Endodermal cell (in vitro differentiated cells): ENCODE results near the gene C14orf93. TPM values are rescaled to one million over a fixed set of nuclear protein-coding genes. Genes with fewer than 3 reads are reported as not detected.
A peak's percentile ranks its signal among the peaks of the same experiment; 100 is the strongest.

Experiments used
- DNase-seq: peaks from one replicate; pipeline ENCODE4 v3.0.0-alpha.2; 2017
- H3K27ac ChIP-seq: 2 replicates; pipeline ENCODE4 v1.5.1; 2013; ENCODE audit warnings: mild to moderate bottlenecking, low read depth, low read length, moderate library complexity
- H3K27me3 ChIP-seq: 2 replicates; pipeline ENCODE4 v1.6.1; 2013; ENCODE audit warnings: mild to moderate bottlenecking, low read length, moderate library complexity; ENCODE audit not compliant: insufficient read depth, control insufficient read depth, poor library complexity, severe bottlenecking
- H3K36me3 ChIP-seq: 2 replicates; pipeline ENCODE4 v1.7.0; 2013; ENCODE audit warnings: mild to moderate bottlenecking, low read length, moderate library complexity; ENCODE audit not compliant: control insufficient read depth, insufficient read depth
- H3K4me1 ChIP-seq: one replicate; pipeline ENCODE4 v1.7.0; 2013; ENCODE audit warnings: low read length; ENCODE audit not compliant: control insufficient read depth, insufficient read depth
- H3K4me3 ChIP-seq: 2 replicates; pipeline ENCODE4 v1.5.1; 2013; ENCODE audit warnings: mild to moderate bottlenecking, low read length, moderate library complexity
- H3K9ac ChIP-seq: 2 replicates; pipeline ENCODE4 v1.6.1; 2013; ENCODE audit warnings: mild to moderate bottlenecking, low read length, moderate library complexity; ENCODE audit not compliant: poor library complexity, severe bottlenecking; ENCODE audit errors: extremely low read depth
- H3K9me3 ChIP-seq: 2 replicates; pipeline ENCODE4 v1.6.1; 2013; ENCODE audit warnings: mild to moderate bottlenecking, low read length, moderate library complexity; ENCODE audit not compliant: control insufficient read depth
- H3K27ac Mint-ChIP-seq: 2 replicates; pipeline ENCODE4 v1.8.0; 2020; ENCODE audit warnings: mixed read lengths
- H3K27me3 Mint-ChIP-seq: 2 replicates; pipeline ENCODE4 v1.8.0; 2021; ENCODE audit warnings: mild to moderate bottlenecking, mixed read lengths; ENCODE audit not compliant: insufficient read depth
- H3K36me3 Mint-ChIP-seq: 2 replicates; pipeline ENCODE4 v1.8.0; 2020; ENCODE audit warnings: low read depth, mixed read lengths
- H3K4me1 Mint-ChIP-seq: 2 replicates; pipeline ENCODE4 v1.8.0; 2020; ENCODE audit warnings: mixed read lengths
- H3K4me3 Mint-ChIP-seq: 2 replicates; pipeline ENCODE4 v1.8.0; 2020; ENCODE audit warnings: mild to moderate bottlenecking, moderate library complexity, mixed read lengths
- H3K9me3 Mint-ChIP-seq: 2 replicates; pipeline ENCODE4 v1.8.0; 2020; ENCODE audit warnings: mild to moderate bottlenecking, mixed read lengths
- CTCF ChIP-seq: fragments of 200-600 bp; sonication (generic); conservative IDR thresholded peaks from 2 replicates; pipeline ENCODE4 v1.5.0; 2021; ENCODE audit warnings: antibody characterized with exemption, mild to moderate bottlenecking
- WGBS, 2 experiments: methylation state at CpG; one replicate each; pipeline versions ENCODE4 v1.1.5 to v1.1.7; 2013; ENCODE audit warnings: missing lambda C conversion rate in 2 of 2, mixed read lengths in 1 of 2; ENCODE audit not compliant: insufficient coverage in 1 of 2, insufficient read length in 1 of 2; 5-methylcytosine and 5-hydroxymethylcytosine counted together
- total RNA-seq, 2 donors: library from RNA; stranded (reverse); fragmentation: NEBNext Ultra II Directional in 1 of 2; extraction: Animal tissue kit (Norgen Biotek cat#: 25700) in 1 of 2; gene quantifications; 2 replicates in 1 of 2; 3 replicates in 1 of 2; pipeline ENCODE4 v1.2.1, GENCODE V29; 2021

The C14orf93 gene
- total RNA-seq, 2 donors from 2014 or later = 7.0 to 9.4 TPM

- Mint-ChIP-seq H3K4me3 (no peak overlapping the region), H3K4me1 (peaks cover 27% of the 10 kb centered on the region), H3K9me3 (peaks cover 5% of the 10 kb centered on the region), H3K27me3 (no peaks in the 10 kb centered on the region), H3K27ac (peak overlapping the region; percentile 48), H3K36me3 (peaks cover 10% of the 10 kb centered on the region)
- Histone ChIP-seq H3K9ac (no peak overlapping the region), H3K27ac (no peak overlapping the region), H3K4me3 (no peak overlapping the region), H3K9me3 (no peaks in the 10 kb centered on the region), H3K4me1 (peaks cover 19% of the 10 kb centered on the region), H3K27me3 (no peaks in the 10 kb centered on the region), H3K36me3 (no peaks in the 10 kb centered on the region)
- WGBS, 2 experiments = 72 to 100% methylated on average over 1 to 3 of the region's 3 CpGs
- DNase-seq = peak; percentile 52
- TF ChIP-seq CTCF = no peak
Observed at GRCh38 chr14:23043754-23044153, 33.8 kb upstream of the C14orf93 start.

GRCh38 chr14:23043145-23043544 lies 33.2 kb upstream of the C14orf93 start:
- H3K4me1 Mint-ChIP-seq = peaks cover 31% of the 10 kb centered on the region
- H3K4me3 Mint-ChIP-seq = no peak overlapping the region
- no peak overlapping the region for H3K27ac ChIP-seq

GRCh38 chr14:23042162-23042965 lies 32.4 kb upstream of the C14orf93 start, which contains the start of gene PSMB11:
TSS of gene PSMB11 (plus strand) at chr14:23042212. CDS start at chr14:23042226, 14 bp downstream.
- Mint-ChIP-seq H3K27ac (no peak within 1 kb of the TSS), H3K36me3 (peaks cover 2% of the 10 kb centered on the region), H3K9me3 (no peaks in the 10 kb centered on the region), H3K4me3 (no peak within 1 kb of the TSS), H3K4me1 (peaks cover 31% of the 10 kb centered on the region), H3K27me3 (no peaks in the 10 kb centered on the region)
- no peak within 1 kb of the TSS for H3K27ac ChIP-seq
- peak; percentile 43 for TF ChIP-seq CTCF
- H3K4me1 ChIP-seq = peaks cover 19% of the 10 kb centered on the region
- H3K9me3 ChIP-seq = no peaks in the 10 kb centered on the region
- no peak for DNase-seq
- no peaks in the 10 kb centered on the region for H3K36me3 ChIP-seq
- H3K27me3 ChIP-seq = no peaks in the 10 kb centered on the region
- WGBS, 2 experiments = 94 to 95% methylated on average over 32 to 36 of the region's 36 CpGs
- no peak within 1 kb of the TSS for H3K4me3 ChIP-seq
- H3K9ac ChIP-seq = no peak within 1 kb of the TSS

More at GRCh38 chr14:23043145-23043544, 33.2 kb upstream of the C14orf93 start:
- Histone ChIP-seq H3K9ac (no peak overlapping the region), H3K36me3 (no peaks in the 10 kb centered on the region), H3K9me3 (no peaks in the 10 kb centered on the region), H3K4me3 (no peak overlapping the region), H3K27me3 (no peaks in the 10 kb centered on the region), H3K4me1 (peaks cover 19% of the 10 kb centered on the region)
- peaks cover 2% of the 10 kb centered on the region for H3K9me3 Mint-ChIP-seq
- no peaks in the 10 kb centered on the region for H3K27me3 Mint-ChIP-seq
- 90 to 95% methylated on average over 5 to 6 of the region's 6 CpGs for WGBS, 2 experiments
- no peak for TF ChIP-seq CTCF
- no peak overlapping the region for H3K27ac Mint-ChIP-seq
- H3K36me3 Mint-ChIP-seq = peaks cover 5% of the 10 kb centered on the region
- DNase-seq = no peak
